Thymus (tissue), 11 donors: Measurements from ENCODE around the gene SCYL1. TPM values are rescaled to one million over a fixed set of nuclear protein-coding genes. Genes with fewer than 3 reads are reported as not detected.
A peak's percentile ranks its signal among the peaks of the same experiment; 100 is the strongest.

ENCODE experiments used
- DNase-seq, 9 donors: peaks; one replicate each; pipeline ENCODE4 v3.0.0-alpha.2; 2013; ENCODE audit warnings: low spot score in 9 of 9, low read depth in 6 of 9, missing footprints in 1 of 9
- H3K27ac ChIP-seq, 2 donors: one replicate each; pipeline ENCODE4 v1.5.1; 2013; ENCODE audit warnings: control low read depth in 1 of 2, low read depth in 1 of 2, low read length in 1 of 2, mild to moderate bottlenecking in 1 of 2, moderate library complexity in 1 of 2
- H3K27me3 ChIP-seq, 2 donors: one replicate each; pipeline ENCODE4 v1.5.1; 2013; ENCODE audit warnings: low read length in 1 of 2; ENCODE audit not compliant: control insufficient read depth in 2 of 2, insufficient read depth in 1 of 2
- H3K36me3 ChIP-seq, 2 donors: one replicate each; pipeline ENCODE4 v1.5.1; 2013; ENCODE audit warnings: low read length in 1 of 2, mild to moderate bottlenecking in 1 of 2, moderate library complexity in 1 of 2; ENCODE audit not compliant: control insufficient read depth in 2 of 2, insufficient read depth in 2 of 2
- H3K4me1 ChIP-seq, 2 donors: one replicate each; pipeline ENCODE4 v1.5.1; 2013; ENCODE audit warnings: low read length in 2 of 2; ENCODE audit not compliant: control insufficient read depth in 2 of 2, insufficient read depth in 2 of 2
- H3K4me3 ChIP-seq, 2 donors: one replicate each; pipeline ENCODE4 v1.5.1; 2013; ENCODE audit warnings: low read length in 2 of 2, control low read depth in 1 of 2, mild to moderate bottlenecking in 1 of 2
- H3K9me3 ChIP-seq, 2 donors: one replicate each; pipeline ENCODE4 v1.5.1; 2013; ENCODE audit warnings: low read length in 1 of 2, mild to moderate bottlenecking in 1 of 2; ENCODE audit not compliant: control insufficient read depth in 2 of 2, insufficient read depth in 1 of 2
- WGBS: extraction: QIAGEN DNeasy Blood & Tissue Kit; methylation state at CpG from one replicate; pipeline ENCODE4 v1.1.7; 2013; 5-methylcytosine and 5-hydroxymethylcytosine counted together
- polyA plus RNA-seq: library from polyadenylated mRNA; stranded (reverse); fragments of 200-250 nt; gene quantifications from one replicate; pipeline ENCODE4 v1.2.3, GENCODE V29; 2013
- total RNA-seq: library from RNA; stranded (reverse); fragments of 120-200 nt; gene quantifications from one replicate; pipeline ENCODE4 v1.2.4, GENCODE V29; 2013
- donor health status: healthy.

The SCYL1 gene
- total and polyA plus RNA-seq, 2 donors: 41.0 to 68.1 TPM

DNA sequence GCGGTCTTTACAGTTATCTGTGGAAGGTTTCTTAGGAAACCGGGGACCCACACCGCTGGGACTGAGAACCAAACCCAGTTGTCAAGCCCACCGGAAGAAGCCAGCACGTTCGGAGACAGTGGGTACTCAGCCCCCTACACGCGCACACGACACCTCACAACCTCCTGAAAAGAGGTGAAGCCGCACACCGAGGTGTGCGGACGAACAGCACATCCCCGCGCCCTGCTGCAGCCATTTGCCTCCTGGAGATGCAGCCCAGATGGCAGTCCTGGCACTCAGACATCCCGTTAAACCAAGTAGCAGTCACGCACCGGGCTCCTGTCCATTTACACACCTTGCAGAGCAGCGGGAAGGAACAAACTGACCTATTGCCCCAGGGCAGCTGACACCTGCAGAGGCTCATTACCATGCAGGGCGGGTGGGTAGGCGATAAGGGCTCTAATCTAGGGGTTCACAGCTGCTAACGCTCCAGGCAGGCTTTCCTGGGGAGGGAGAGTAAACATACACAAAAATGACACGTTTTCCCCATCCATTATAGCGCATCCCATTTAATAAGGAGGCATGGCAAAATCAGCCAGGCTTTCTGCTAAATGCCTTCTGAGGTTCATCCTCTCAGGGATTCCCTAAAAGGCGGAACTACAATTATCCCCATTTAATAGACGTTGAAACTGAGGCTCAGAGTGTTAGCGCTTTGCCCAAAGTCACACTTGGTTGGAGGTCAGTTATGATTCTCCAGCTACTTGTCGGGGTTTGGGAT lies 50.1 kb downstream of the SCYL1 start:
- peaks cover 13 to 18% of the 10 kb centered on the region in 2 donors for H3K36me3 ChIP-seq
- H3K27me3 ChIP-seq: no peaks in the 10 kb centered on the region
- no peaks in the 10 kb centered on the region for H3K9me3 ChIP-seq
- H3K4me3 ChIP-seq: peak overlapping the region; percentile 66 to 84
- 15% methylated on average over 28 of the region's 28 CpGs for whole genome bisulfite sequencing
- H3K27ac ChIP-seq: peak overlapping the region; percentile 84 to 97
- peak in 2 of 9 donors; percentile 44 to 50 for DNase-seq
- peaks cover 34 to 63% of the 10 kb centered on the region in 2 donors for H3K4me1 ChIP-seq

GRCh38 chr11:65575568-65576231 lies 50.8 kb downstream of the SCYL1 start, which contains the start of gene EHBP1L1:
TSS of gene EHBP1L1 (plus strand) at chr11:65576053. CDS start at chr11:65576303, 250 bp downstream.
- WGBS: under 1% methylated on average over 69 of the region's 69 CpGs
- Histone ChIP-seq H3K27ac (peak within 1 kb of the TSS; percentile 84 to 97), H3K9me3 (no peaks in the 10 kb centered on the region), H3K27me3 (no peaks in the 10 kb centered on the region), H3K4me1 (peaks cover 34 to 61% of the 10 kb centered on the region in 2 donors), H3K4me3 (peak within 1 kb of the TSS; percentile 66 to 84), H3K36me3 (peaks cover 19 to 25% of the 10 kb centered on the region in 2 donors)
- peak in 6 of 9 donors; percentile 40 to 87 (median 71) for DNase-seq

DNA sequence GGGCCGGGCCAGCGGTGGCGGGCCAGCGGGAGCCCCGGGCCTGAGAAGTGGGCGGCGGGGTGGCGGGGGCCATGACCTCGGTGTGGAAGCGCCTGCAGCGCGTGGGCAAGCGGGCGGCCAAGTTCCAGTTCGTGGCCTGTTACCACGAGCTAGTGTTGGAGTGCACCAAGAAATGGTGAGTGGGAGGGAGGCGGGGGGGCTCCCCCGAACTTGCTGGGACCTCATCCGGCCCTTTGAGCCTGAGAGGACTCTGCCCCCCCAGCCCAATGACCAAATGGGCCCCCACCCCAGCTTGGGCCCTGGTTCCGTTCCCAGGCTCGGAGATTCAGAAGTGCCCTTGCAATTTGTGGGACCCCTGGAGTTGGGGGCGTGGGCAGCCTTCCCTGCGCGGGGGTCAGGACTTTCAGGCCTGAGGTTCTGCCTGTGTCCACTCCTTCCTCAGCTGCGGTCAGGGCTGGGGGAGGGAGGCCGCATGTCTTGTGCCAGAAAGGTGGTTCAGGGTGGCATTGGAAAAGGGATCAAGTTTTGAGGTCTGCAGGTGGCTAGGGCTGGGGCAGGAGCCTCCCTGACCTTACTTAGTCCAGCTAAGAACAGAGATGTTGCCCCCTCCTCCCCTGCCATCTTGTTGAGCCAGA lies 51.5 kb downstream of the SCYL1 start:
- Histone ChIP-seq H3K27me3 (no peaks in the 10 kb centered on the region), H3K36me3 (peaks cover 26 to 30% of the 10 kb centered on the region in 2 donors), H3K4me1 (peaks cover 28 to 54% of the 10 kb centered on the region in 2 donors), H3K4me3 (peak overlapping the region; percentile 60 to 84), H3K27ac (peak overlapping the region; percentile 41 to 85), H3K9me3 (no peaks in the 10 kb centered on the region)
- no peak for DNase-seq
- 16% methylated on average over 26 of the region's 26 CpGs for WGBS

DNA sequence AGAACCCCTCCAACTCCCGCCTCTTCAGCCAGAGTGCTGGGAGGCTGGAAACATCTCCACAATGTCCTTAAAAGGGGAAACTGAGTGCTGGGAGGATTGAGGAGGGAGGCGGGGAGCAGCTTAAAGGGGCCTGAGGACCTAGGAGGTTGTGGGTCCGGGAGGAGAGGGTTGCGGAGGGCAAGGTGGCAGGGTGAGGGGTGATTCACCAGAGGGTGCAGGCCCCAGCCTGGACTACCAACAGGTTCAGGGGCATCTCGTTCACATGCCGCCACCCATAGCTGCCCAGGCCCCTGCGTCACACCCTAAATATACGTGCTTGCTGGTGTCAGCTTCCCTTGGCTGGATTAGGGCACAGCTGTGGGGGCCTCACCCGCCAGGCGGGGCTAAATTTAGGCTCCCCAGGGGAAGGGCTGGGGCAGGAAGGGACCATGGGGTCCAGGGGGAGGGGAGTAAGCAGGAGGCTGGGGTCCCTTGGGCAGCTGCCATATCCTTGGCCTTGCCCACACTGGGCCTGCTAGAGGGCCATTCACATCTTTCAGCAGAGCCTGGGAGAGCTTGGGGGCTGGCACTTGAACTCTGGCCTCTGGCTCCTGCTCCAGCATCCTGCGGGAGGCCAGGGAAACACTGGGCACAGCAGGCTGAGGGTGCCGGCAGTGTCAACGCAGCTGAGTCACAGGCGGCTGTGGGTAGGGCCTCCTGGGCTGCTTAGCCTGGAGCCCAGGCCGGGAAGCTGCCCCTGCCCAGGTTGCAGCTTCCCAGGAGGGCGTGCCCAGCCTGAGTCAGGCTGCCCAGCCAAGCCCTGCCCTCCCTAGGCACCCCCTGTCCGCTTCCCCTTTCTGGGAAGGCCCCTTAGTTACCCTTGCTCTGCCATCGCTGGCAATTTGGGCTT lies 52.2 kb downstream of the SCYL1 start:
- WGBS: 53% methylated on average over 18 of the region's 18 CpGs
- peak overlapping the region; percentile 41 to 70 for H3K27ac ChIP-seq
- no peaks in the 10 kb centered on the region for H3K9me3 ChIP-seq
- H3K4me1 ChIP-seq: peaks cover 23 to 47% of the 10 kb centered on the region in 2 donors
- no peaks in the 10 kb centered on the region for H3K27me3 ChIP-seq
- H3K4me3 ChIP-seq: peak overlapping the region; percentile 60 to 84
- H3K36me3 ChIP-seq: peaks cover 32 to 35% of the 10 kb centered on the region in 2 donors
- no peak for DNase-seq

GRCh38 chr11:65577756-65578109 lies 52.9 kb downstream of the SCYL1 start:
- 78% methylated on average over 8 of the region's 8 CpGs for WGBS
- no peak for DNase-seq
- H3K4me3 ChIP-seq: no peak overlapping the region
- no peaks in the 10 kb centered on the region for H3K9me3 ChIP-seq
- peak overlapping the region in 1 of 2 donors; percentile 43 for H3K27ac ChIP-seq
- H3K27me3 ChIP-seq: no peaks in the 10 kb centered on the region
- H3K36me3 ChIP-seq: peaks cover 32 to 35% of the 10 kb centered on the region in 2 donors
- peaks cover 23 to 45% of the 10 kb centered on the region in 2 donors for H3K4me1 ChIP-seq

GRCh38 chr11:65578134-65578533 lies 53.3 kb downstream of the SCYL1 start:
- WGBS: 98% methylated on average over 7 of the region's 7 CpGs
- Histone ChIP-seq H3K27ac (no peak overlapping the region), H3K4me3 (no peak overlapping the region), H3K36me3 (peaks cover 32 to 35% of the 10 kb centered on the region in 2 donors), H3K9me3 (no peaks in the 10 kb centered on the region), H3K4me1 (peaks cover 23 to 42% of the 10 kb centered on the region in 2 donors), H3K27me3 (no peaks in the 10 kb centered on the region)
- DNase-seq: no peak

DNA sequence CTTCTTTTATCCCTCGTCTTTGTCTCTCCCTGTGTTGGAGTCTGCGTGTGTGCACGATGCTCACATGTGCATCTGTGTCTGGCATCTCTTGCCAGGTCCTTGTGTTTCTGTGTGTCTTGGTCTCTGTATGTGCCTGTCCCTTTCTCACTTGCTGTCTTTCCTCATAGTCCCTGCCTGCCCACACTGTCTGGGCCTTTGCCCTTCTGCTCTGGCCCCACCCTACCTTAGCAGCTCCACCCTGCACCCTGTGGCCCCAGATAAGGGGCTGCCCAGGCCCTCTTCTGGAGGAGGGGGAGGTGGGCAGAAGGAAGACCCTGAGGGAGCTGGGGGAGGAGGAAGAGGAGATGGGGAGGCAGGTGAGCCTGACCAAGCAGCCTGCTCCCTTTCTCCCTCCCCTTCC lies 53.8 kb downstream of the SCYL1 start:
- Histone ChIP-seq H3K27me3 (peaks cover 0 to 4% of the 10 kb centered on the region in 2 donors), H3K4me1 (peaks cover 20 to 36% of the 10 kb centered on the region in 2 donors), H3K4me3 (no peak overlapping the region), H3K9me3 (no peaks in the 10 kb centered on the region), H3K27ac (no peak overlapping the region), H3K36me3 (peaks cover 30 to 35% of the 10 kb centered on the region in 2 donors)
- no peak for DNase-seq
- 97% methylated on average over 3 of the region's 3 CpGs for WGBS

GRCh38 chr11:65579291-65579690 lies 54.4 kb downstream of the SCYL1 start:
- Histone ChIP-seq H3K4me1 (peaks cover 17 to 34% of the 10 kb centered on the region in 2 donors), H3K36me3 (peaks cover 32 to 41% of the 10 kb centered on the region in 2 donors)

More at GRCh38 chr11:65579291-65579690, 54.4 kb downstream of the SCYL1 start:
- Histone ChIP-seq H3K4me3 (no peak overlapping the region), H3K9me3 (no peaks in the 10 kb centered on the region), H3K27me3 (peaks cover 0 to 11% of the 10 kb centered on the region in 2 donors), H3K27ac (no peak overlapping the region)
- DNase-seq: no peak
- WGBS: 96% methylated on average over 4 of the region's 4 CpGs
